ENCODE data around the gene DYNLRB1. TPM values are rescaled to one million over a fixed set of nuclear protein-coding genes. Genes with fewer than 3 reads are reported as not detected.
A peak's percentile ranks its signal among the peaks of the same experiment; 100 is the strongest.

DYNLRB1 gene
- total and polyA plus RNA-seq, 2 experiments from 2014 or later = 103 to 224 TPM

GRCh38 chr20:34525709-34526416 lies 9.6 kb downstream of the DYNLRB1 start:
- peaks cover 82% of the 10 kb centered on the region for H3K79me2 ChIP-seq
- H3K4me2 ChIP-seq = peak overlapping the region; percentile 38
- WGBS (ENCODE audit: low lambda C conversion rate, missing lambda C conversion rate) = 31% methylated on average over 14 of the region's 14 CpGs
- H3K27me3 ChIP-seq = no peaks in the 10 kb centered on the region
- no peaks in the 10 kb centered on the region for H3K9me2 ChIP-seq (replicated peaks; ENCODE audit: insufficient read depth)
- TF ChIP-seq EZH2phosphoT487 (IDR thresholded peaks at IDR 0.05; ENCODE audit: low read depth, severe bottlenecking, unreplicated experiment) (no peak), EZH2 (IDR thresholded peaks at IDR 0.05; ENCODE audit: borderline replicate concordance) (no peak)
- H2AFZ ChIP-seq = no peak overlapping the region
- no peaks in the 10 kb centered on the region for H3K36me3 ChIP-seq (replicated peaks; ENCODE audit: insufficient read depth, low read depth)
- no peak overlapping the region for H3K4me3 ChIP-seq
- peaks cover 32% of the 10 kb centered on the region for H4K20me1 ChIP-seq (ENCODE audit: insufficient read depth, poor library complexity, severe bottlenecking)
- H3K9me3 ChIP-seq (ENCODE audit: low read depth) = no peaks in the 10 kb centered on the region
- DNase-seq (ENCODE audit: low spot score) = peak; percentile 91
- H3K4me1 ChIP-seq (ENCODE audit: insufficient read depth) = peaks cover 34% of the 10 kb centered on the region
- H3K27ac ChIP-seq = peak overlapping the region; percentile 86

GRCh38 chr20:34526466-34526865 lies 10.2 kb downstream of the DYNLRB1 start:
- H3K4me3 ChIP-seq = no peak overlapping the region
- no peaks in the 10 kb centered on the region for H3K36me3 ChIP-seq (replicated peaks; ENCODE audit: insufficient read depth, low read depth)
- H4K20me1 ChIP-seq (ENCODE audit: insufficient read depth, poor library complexity, severe bottlenecking) = peaks cover 32% of the 10 kb centered on the region
- peaks cover 34% of the 10 kb centered on the region for H3K4me1 ChIP-seq (ENCODE audit: insufficient read depth)
- no peaks in the 10 kb centered on the region for H3K9me2 ChIP-seq (replicated peaks; ENCODE audit: insufficient read depth)
- no peak for DNase-seq (ENCODE audit: low spot score)
- peaks cover 81% of the 10 kb centered on the region for H3K79me2 ChIP-seq
- H3K27ac ChIP-seq = peak overlapping the region; percentile 86
- TF ChIP-seq CTCF (IDR thresholded peaks at IDR 0.05; ENCODE audit: poor library complexity) = no peak
- TF ChIP-seq EZH2 (IDR thresholded peaks at IDR 0.05; ENCODE audit: borderline replicate concordance) = no peak
- no peak for TF ChIP-seq EZH2phosphoT487 (IDR thresholded peaks at IDR 0.05; ENCODE audit: low read depth, severe bottlenecking, unreplicated experiment)
- 70% methylated on average over 5 of the region's 5 CpGs for WGBS (ENCODE audit: low lambda C conversion rate, missing lambda C conversion rate)
- no peak overlapping the region for H2AFZ ChIP-seq
- no peaks in the 10 kb centered on the region for H3K27me3 ChIP-seq
- no peaks in the 10 kb centered on the region for H3K9me3 ChIP-seq (ENCODE audit: low read depth)
- H3K4me2 ChIP-seq = peak overlapping the region; percentile 29

- 96% methylated on average over 10 of the region's 10 CpGs for WGBS (ENCODE audit: low lambda C conversion rate, missing lambda C conversion rate)
- Histone ChIP-seq H3K79me2 (peaks cover 77% of the 10 kb centered on the region), H3K27ac (peak overlapping the region; percentile 86), H3K4me2 (peak overlapping the region; percentile 29), H3K4me1 (ENCODE audit: insufficient read depth) (peaks cover 33% of the 10 kb centered on the region), H4K20me1 (ENCODE audit: insufficient read depth, poor library complexity, severe bottlenecking) (peaks cover 30% of the 10 kb centered on the region), H3K4me3 (no peak overlapping the region), H3K36me3 (replicated peaks; ENCODE audit: insufficient read depth, low read depth) (no peaks in the 10 kb centered on the region), H3K9me3 (ENCODE audit: low read depth) (no peaks in the 10 kb centered on the region), H3K9me2 (replicated peaks; ENCODE audit: insufficient read depth) (no peaks in the 10 kb centered on the region), H3K27me3 (no peaks in the 10 kb centered on the region), H2AFZ (no peak overlapping the region)
- TF ChIP-seq EZH2 (IDR thresholded peaks at IDR 0.05; ENCODE audit: borderline replicate concordance) (no peak), EZH2phosphoT487 (IDR thresholded peaks at IDR 0.05; ENCODE audit: low read depth, severe bottlenecking, unreplicated experiment) (no peak), CTCF (IDR thresholded peaks at IDR 0.05; ENCODE audit: poor library complexity) (no peak)
- DNase-seq (ENCODE audit: low spot score) = no peak
These were observed 10.8 kb downstream of the DYNLRB1 start for GRCh38 chr20:34527016-34527415.

DNA sequence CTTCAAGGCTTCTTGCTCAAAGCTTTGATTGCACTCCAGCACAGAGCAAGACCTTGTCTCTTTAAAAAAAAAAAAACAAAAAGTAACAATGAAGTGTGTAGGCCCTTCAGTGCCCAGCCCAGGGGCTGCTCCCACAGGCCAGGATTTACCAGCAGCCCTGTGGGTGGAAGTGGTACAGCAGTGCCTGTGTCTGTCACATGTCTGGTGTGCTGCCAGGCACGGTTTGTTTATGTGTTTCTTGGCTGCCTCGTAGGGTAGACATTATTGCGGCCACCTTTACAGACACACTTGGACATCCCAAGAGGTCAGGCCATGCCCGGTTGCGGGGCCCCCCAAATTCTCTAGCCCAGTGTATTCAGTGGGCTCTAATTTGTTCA lies 12.7 kb downstream of the DYNLRB1 start:
- no peaks in the 10 kb centered on the region for H3K27me3 ChIP-seq
- peaks cover 23% of the 10 kb centered on the region for H3K4me1 ChIP-seq (ENCODE audit: insufficient read depth)
- peaks cover 16% of the 10 kb centered on the region for H4K20me1 ChIP-seq (ENCODE audit: insufficient read depth, poor library complexity, severe bottlenecking)
- no peaks in the 10 kb centered on the region for H3K9me2 ChIP-seq (replicated peaks; ENCODE audit: insufficient read depth)
- DNase-seq (ENCODE audit: low spot score) = no peak
- H2AFZ ChIP-seq = no peak overlapping the region
- no peak overlapping the region for H3K4me2 ChIP-seq
- H3K36me3 ChIP-seq (replicated peaks; ENCODE audit: insufficient read depth, low read depth) = no peaks in the 10 kb centered on the region
- no peak overlapping the region for H3K4me3 ChIP-seq
- peaks cover 58% of the 10 kb centered on the region for H3K79me2 ChIP-seq
- H3K9me3 ChIP-seq (ENCODE audit: low read depth) = no peaks in the 10 kb centered on the region
- TF ChIP-seq EZH2phosphoT487 (IDR thresholded peaks at IDR 0.05; ENCODE audit: low read depth, severe bottlenecking, unreplicated experiment) (no peak), EZH2 (IDR thresholded peaks at IDR 0.05; ENCODE audit: borderline replicate concordance) (no peak), CTCF (IDR thresholded peaks at IDR 0.05; ENCODE audit: poor library complexity) (no peak)
- no peak overlapping the region for H3K27ac ChIP-seq
- WGBS (ENCODE audit: low lambda C conversion rate, missing lambda C conversion rate) = 82% methylated on average over 5 of the region's 5 CpGs

All from hepatocyte (in vitro differentiated cells).